Nephron (organoid): ENCODE results near the gene CFAP251.

Experiments used
- H3K27ac Mint-ChIP-seq, 3 experiments: 2 replicates each; pipeline ENCODE4 v1.8.0; 2020; ENCODE audit warnings: mixed read lengths in 3 of 3, mild to moderate bottlenecking in 2 of 3, moderate library complexity in 1 of 3
- H3K27me3 Mint-ChIP-seq: 2 replicates; pipeline ENCODE4 v1.8.0; 2021; ENCODE audit warnings: low read depth, mild to moderate bottlenecking, moderate library complexity, mixed read lengths
- H3K36me3 Mint-ChIP-seq: 2 replicates; pipeline ENCODE4 v1.8.0; 2020; ENCODE audit warnings: low read depth, mixed read lengths
- H3K4me1 Mint-ChIP-seq: 2 replicates; pipeline ENCODE4 v1.8.0; 2020; ENCODE audit warnings: mixed read lengths
- H3K4me3 Mint-ChIP-seq, 3 experiments: 2 replicates each; pipeline ENCODE4 v1.8.0; 2020; ENCODE audit warnings: mild to moderate bottlenecking in 3 of 3, mixed read lengths in 3 of 3, moderate library complexity in 2 of 3
- H3K9me3 Mint-ChIP-seq: 2 replicates; pipeline ENCODE4 v1.8.0; 2020; ENCODE audit warnings: mixed read lengths
- TF ChIP-seq, protein P1 (sequence below), 3 experiments: fragments of 200-600 bp; sonication (generic); IDR thresholded peaks; one replicate each; pipeline ENCODE4 v1.5.0; 2021; ENCODE audit warnings: antibody characterized with exemption in 3 of 3; ENCODE audit not compliant: unreplicated experiment in 3 of 3

CFAP251 gene

DNA sequence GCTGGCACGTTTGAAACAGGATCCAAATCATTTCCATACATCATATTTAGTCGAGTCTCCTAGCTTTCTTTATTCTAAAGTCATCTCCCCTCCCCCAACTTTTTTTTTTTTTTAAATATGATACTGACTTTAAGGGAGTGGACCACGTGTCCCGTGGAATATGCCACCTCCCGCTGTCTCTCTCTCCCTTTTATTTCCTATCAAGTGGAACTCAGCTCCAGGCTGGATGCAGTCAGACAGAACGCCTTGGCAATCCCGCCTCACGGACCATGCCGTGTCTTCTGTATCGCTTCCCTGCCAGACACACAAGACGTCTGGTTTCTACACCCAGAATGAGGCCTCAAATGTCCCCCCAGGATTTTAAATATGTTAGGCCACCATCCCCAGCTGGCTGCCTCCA, 124.5 kb downstream of the CFAP251 start:
- TF ChIP-seq, protein P1, sequence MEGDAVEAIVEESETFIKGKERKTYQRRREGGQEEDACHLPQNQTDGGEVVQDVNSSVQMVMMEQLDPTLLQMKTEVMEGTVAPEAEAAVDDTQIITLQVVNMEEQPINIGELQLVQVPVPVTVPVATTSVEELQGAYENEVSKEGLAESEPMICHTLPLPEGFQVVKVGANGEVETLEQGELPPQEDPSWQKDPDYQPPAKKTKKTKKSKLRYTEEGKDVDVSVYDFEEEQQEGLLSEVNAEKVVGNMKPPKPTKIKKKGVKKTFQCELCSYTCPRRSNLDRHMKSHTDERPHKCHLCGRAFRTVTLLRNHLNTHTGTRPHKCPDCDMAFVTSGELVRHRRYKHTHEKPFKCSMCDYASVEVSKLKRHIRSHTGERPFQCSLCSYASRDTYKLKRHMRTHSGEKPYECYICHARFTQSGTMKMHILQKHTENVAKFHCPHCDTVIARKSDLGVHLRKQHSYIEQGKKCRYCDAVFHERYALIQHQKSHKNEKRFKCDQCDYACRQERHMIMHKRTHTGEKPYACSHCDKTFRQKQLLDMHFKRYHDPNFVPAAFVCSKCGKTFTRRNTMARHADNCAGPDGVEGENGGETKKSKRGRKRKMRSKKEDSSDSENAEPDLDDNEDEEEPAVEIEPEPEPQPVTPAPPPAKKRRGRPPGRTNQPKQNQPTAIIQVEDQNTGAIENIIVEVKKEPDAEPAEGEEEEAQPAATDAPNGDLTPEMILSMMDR (IDR thresholded peaks at IDR 0.05; ENCODE audit: unreplicated experiment in 3 of 3), result no peak
- H3K4me1 Mint-ChIP-seq, result peaks cover 12% of the 10 kb centered on the region
- no peaks in the 10 kb centered on the region for H3K27me3 Mint-ChIP-seq
- H3K4me3 Mint-ChIP-seq, result peak overlapping the region in 1 of 3 experiments; percentile 16
- H3K36me3 Mint-ChIP-seq, result peaks cover 45% of the 10 kb centered on the region
- H3K27ac Mint-ChIP-seq, result peak overlapping the region; percentile 80 to 93 (median 91)
- no peaks in the 10 kb centered on the region for H3K9me3 Mint-ChIP-seq

DNA sequence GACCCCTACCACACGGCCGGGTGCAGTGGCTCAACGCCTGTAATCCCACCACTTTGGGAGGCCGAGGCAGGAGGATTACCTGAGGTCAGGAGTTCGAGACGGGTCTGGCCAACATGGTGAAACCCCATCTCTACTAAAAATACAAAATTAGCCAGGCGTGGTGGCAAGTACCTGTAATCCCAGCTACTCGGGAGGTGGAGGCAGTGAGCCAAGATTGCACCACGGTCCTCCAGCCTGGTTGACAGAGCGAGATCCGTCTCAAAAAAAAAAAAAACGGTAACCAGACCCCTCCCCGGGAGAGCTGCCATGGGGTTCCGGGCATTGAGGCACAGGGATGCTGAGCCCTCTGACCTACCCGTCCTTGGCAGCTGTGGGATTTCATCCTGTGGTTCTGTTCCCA, 125.1 kb downstream of the CFAP251 start:
- TF ChIP-seq, protein P1 (IDR thresholded peaks at IDR 0.05; ENCODE audit: unreplicated experiment in 3 of 3), result no peak
- Mint-ChIP-seq H3K9me3 (no peaks in the 10 kb centered on the region), H3K27me3 (no peaks in the 10 kb centered on the region), H3K27ac (no peak overlapping the region), H3K4me3 (no peak overlapping the region), H3K4me1 (peaks cover 12% of the 10 kb centered on the region), H3K36me3 (peaks cover 48% of the 10 kb centered on the region)

DNA sequence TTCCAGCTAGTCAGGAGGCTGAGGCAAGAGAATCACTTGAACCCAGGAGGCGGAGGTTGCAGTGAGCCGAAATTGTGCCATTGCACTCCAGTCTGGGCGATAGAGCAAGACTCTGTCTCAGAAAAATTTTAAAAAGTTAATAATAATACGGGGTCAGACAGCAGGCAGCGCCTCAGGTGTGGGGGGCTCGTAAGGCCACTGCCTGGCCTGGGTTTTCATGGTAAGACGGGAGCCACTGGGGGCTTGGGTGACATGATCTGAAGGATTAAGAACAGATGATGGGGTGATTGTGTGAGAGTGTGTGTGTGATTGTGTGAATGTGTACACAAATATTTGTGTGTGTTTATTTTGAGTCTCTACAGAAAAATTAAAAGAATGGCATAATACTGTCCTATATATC, 126.9 kb downstream of the CFAP251 start:
- no peaks in the 10 kb centered on the region for H3K27me3 Mint-ChIP-seq
- TF ChIP-seq, protein P1 (IDR thresholded peaks at IDR 0.05; ENCODE audit: unreplicated experiment in 3 of 3), result no peak
- H3K9me3 Mint-ChIP-seq, result no peaks in the 10 kb centered on the region
- peaks cover 54% of the 10 kb centered on the region for H3K36me3 Mint-ChIP-seq
- no peak overlapping the region for H3K4me3 Mint-ChIP-seq
- H3K27ac Mint-ChIP-seq, result no peak overlapping the region
- H3K4me1 Mint-ChIP-seq, result peaks cover 12% of the 10 kb centered on the region

DNA sequence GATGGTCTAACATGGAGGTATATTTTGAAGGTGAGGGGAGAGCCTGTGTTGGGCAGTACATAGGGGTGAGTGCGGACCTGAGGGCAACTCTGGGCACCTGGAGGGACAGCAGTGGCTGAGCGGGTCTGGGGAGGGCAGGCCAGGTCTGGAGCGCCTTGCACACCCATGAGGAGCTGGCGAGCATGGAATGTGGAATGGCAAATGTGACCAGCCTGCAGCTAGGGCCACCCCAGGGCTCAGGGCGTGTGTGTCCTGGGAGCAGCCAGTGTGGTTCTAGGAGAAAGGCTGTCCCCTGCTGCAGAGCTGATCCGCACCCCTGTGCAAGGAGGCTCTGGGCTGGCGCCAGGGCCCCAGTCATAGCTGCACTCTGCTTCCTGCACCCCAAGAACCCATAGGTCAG, 127.8 kb downstream of the CFAP251 start:
- no peaks in the 10 kb centered on the region for H3K9me3 Mint-ChIP-seq
- H3K27ac Mint-ChIP-seq, result no peak overlapping the region
- TF ChIP-seq, protein P1 (IDR thresholded peaks at IDR 0.05; ENCODE audit: unreplicated experiment in 3 of 3), result no peak
- no peaks in the 10 kb centered on the region for H3K27me3 Mint-ChIP-seq
- peaks cover 8% of the 10 kb centered on the region for H3K4me1 Mint-ChIP-seq
- no peak overlapping the region for H3K4me3 Mint-ChIP-seq
- peaks cover 48% of the 10 kb centered on the region for H3K36me3 Mint-ChIP-seq

DNA sequence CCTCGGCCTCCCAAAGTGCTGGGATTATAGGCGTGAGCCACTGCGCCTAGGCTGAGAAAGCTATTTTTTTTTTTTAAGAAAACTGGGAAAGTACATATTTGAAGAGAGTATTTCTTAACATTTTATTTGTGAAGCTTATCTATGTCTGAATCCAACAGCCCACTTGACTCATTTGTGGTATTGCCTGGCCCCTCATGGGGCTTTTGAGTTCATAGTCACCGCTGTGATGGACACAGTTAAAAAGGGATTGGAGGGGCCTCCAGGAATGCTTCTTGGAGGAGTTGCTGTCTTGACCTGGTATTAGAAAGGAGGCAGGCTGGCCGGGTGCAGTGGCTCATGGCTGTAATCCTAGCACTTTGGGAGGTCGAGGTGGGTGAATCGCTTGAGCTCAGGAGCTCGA, 129.8 kb downstream of the CFAP251 start:
- Mint-ChIP-seq H3K27ac (peak overlapping the region in 1 of 3 experiments; percentile 63), H3K4me1 (peaks cover under 1% of the 10 kb centered on the region), H3K4me3 (no peak overlapping the region), H3K9me3 (no peaks in the 10 kb centered on the region), H3K36me3 (peaks cover 38% of the 10 kb centered on the region), H3K27me3 (no peaks in the 10 kb centered on the region)
- TF ChIP-seq, protein P1 (IDR thresholded peaks at IDR 0.05; ENCODE audit: unreplicated experiment in 3 of 3), result no peak

DNA sequence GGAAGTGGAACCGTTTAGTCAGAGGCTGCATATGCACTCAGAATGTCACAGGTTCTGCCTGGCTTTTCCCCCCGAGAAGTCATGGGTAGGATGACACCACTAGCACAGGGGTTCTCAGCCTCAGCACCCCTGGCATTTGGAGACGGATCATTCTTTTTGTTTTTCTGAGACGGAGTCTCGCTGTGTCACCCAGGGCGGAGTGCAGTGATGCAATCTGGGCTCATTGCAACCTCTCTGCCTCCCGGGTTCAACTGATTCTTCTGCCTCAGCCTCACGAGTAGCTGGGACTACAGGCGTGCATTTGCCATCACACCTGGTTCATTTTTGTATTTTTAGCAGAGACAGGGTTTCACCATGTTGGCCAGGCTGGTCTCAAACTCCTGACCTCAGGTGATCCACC, 131.4 kb downstream of the CFAP251 start:
- no peak overlapping the region for H3K4me3 Mint-ChIP-seq
- peaks cover 28% of the 10 kb centered on the region for H3K36me3 Mint-ChIP-seq
- no peaks in the 10 kb centered on the region for H3K9me3 Mint-ChIP-seq
- TF ChIP-seq, protein P1 (IDR thresholded peaks at IDR 0.05; ENCODE audit: unreplicated experiment in 3 of 3), result no peak
- H3K27ac Mint-ChIP-seq, result no peak overlapping the region
- H3K4me1 Mint-ChIP-seq, result peaks cover 5% of the 10 kb centered on the region
- H3K27me3 Mint-ChIP-seq, result no peaks in the 10 kb centered on the region
